ENCODE data around the gene ZNF438. TPM values are rescaled to one million over a fixed set of nuclear protein-coding genes. Genes with fewer than 3 reads are reported as not detected.

Gene ZNF438
- total RNA-seq, 2 donors from 2014 or later, result 1.9 TPM

- no peak overlapping the region for H3K27ac Mint-ChIP-seq
- no peak for ATAC-seq
- H3K36me3 Mint-ChIP-seq, result no peaks in the 10 kb centered on the region
Measured at GRCh38 chr10:30835146-30835545, 196.5 kb downstream of the ZNF438 start.

GRCh38 chr10:30834651-30835050 lies 197.0 kb downstream of the ZNF438 start:
- no peaks in the 10 kb centered on the region for H3K27me3 Mint-ChIP-seq
- no peaks in the 10 kb centered on the region for H3K9me3 Mint-ChIP-seq
- no peaks in the 10 kb centered on the region for H3K36me3 Mint-ChIP-seq
- no peak overlapping the region for H3K4me3 Mint-ChIP-seq
- DNase-seq (ENCODE audit: low spot score) (no peak), ATAC-seq (no peak)
- H3K4me1 Mint-ChIP-seq (ENCODE audit: low read depth in 2 of 2), result no peaks in the 10 kb centered on the region
- no peak overlapping the region for H3K27ac Mint-ChIP-seq

More at GRCh38 chr10:30835146-30835545, 196.5 kb downstream of the ZNF438 start:
- no peaks in the 10 kb centered on the region for H3K9me3 Mint-ChIP-seq
- DNase-seq (ENCODE audit: low spot score), result no peak
- no peak overlapping the region for H3K4me3 Mint-ChIP-seq
- no peaks in the 10 kb centered on the region for H3K4me1 Mint-ChIP-seq (ENCODE audit: low read depth in 2 of 2)
- H3K27me3 Mint-ChIP-seq, result no peaks in the 10 kb centered on the region

- no peaks in the 10 kb centered on the region for H3K27me3 Mint-ChIP-seq
- H3K27ac Mint-ChIP-seq, result no peak overlapping the region
- DNase-seq (ENCODE audit: low spot score) (no peak), ATAC-seq (no peak)
- no peaks in the 10 kb centered on the region for H3K4me1 Mint-ChIP-seq (ENCODE audit: low read depth in 2 of 2)
- no peaks in the 10 kb centered on the region for H3K9me3 Mint-ChIP-seq
- no peak overlapping the region for H3K4me3 Mint-ChIP-seq
- H3K36me3 Mint-ChIP-seq, result no peaks in the 10 kb centered on the region
Measured at GRCh38 chr10:30834153-30834552, 197.5 kb downstream of the ZNF438 start.

- H3K36me3 Mint-ChIP-seq, result no peaks in the 10 kb centered on the region
- no peaks in the 10 kb centered on the region for H3K9me3 Mint-ChIP-seq
- no peak for ATAC-seq
- H3K4me1 Mint-ChIP-seq (ENCODE audit: low read depth in 2 of 2), result no peaks in the 10 kb centered on the region
- H3K27ac Mint-ChIP-seq, result no peak overlapping the region
- H3K4me3 Mint-ChIP-seq, result no peak overlapping the region
- no peaks in the 10 kb centered on the region for H3K27me3 Mint-ChIP-seq
- no peak for DNase-seq (ENCODE audit: low spot score)
Measured at GRCh38 chr10:30833628-30833970, 198.1 kb downstream of the ZNF438 start.

GRCh38 chr10:30832749-30833627 lies 198.7 kb downstream of the ZNF438 start:
- Mint-ChIP-seq H3K27me3 (no peaks in the 10 kb centered on the region), H3K27ac (no peak overlapping the region), H3K4me3 (no peak overlapping the region), H3K36me3 (no peaks in the 10 kb centered on the region), H3K9me3 (no peaks in the 10 kb centered on the region), H3K4me1 (ENCODE audit: low read depth in 2 of 2) (no peaks in the 10 kb centered on the region)
- no peak for ATAC-seq
- no peak for DNase-seq (ENCODE audit: low spot score)

- no peak overlapping the region for H3K27ac Mint-ChIP-seq
- H3K4me1 Mint-ChIP-seq (ENCODE audit: low read depth in 2 of 2), result no peaks in the 10 kb centered on the region
- H3K36me3 Mint-ChIP-seq, result no peaks in the 10 kb centered on the region
- ATAC-seq (no peak), DNase-seq (ENCODE audit: low spot score) (no peak)
- no peaks in the 10 kb centered on the region for H3K9me3 Mint-ChIP-seq
- H3K27me3 Mint-ChIP-seq, result no peaks in the 10 kb centered on the region
- no peak overlapping the region for H3K4me3 Mint-ChIP-seq
Measured at GRCh38 chr10:30832001-30832748, 199.5 kb downstream of the ZNF438 start.

- no peaks in the 10 kb centered on the region for H3K36me3 Mint-ChIP-seq
- DNase-seq (ENCODE audit: low spot score) (no peak), ATAC-seq (no peak)
- H3K9me3 Mint-ChIP-seq, result no peaks in the 10 kb centered on the region
- no peak overlapping the region for H3K4me3 Mint-ChIP-seq
- H3K27me3 Mint-ChIP-seq, result no peaks in the 10 kb centered on the region
- H3K27ac Mint-ChIP-seq, result no peak overlapping the region
- H3K4me1 Mint-ChIP-seq (ENCODE audit: low read depth in 2 of 2), result no peaks in the 10 kb centered on the region
Measured at GRCh38 chr10:30831426-30831825, 200.2 kb downstream of the ZNF438 start.

GRCh38 chr10:30830315-30831230 lies 201.1 kb downstream of the ZNF438 start:
- ATAC-seq (no peak), DNase-seq (ENCODE audit: low spot score) (no peak)
- Mint-ChIP-seq H3K36me3 (no peaks in the 10 kb centered on the region), H3K4me3 (no peak overlapping the region), H3K27ac (no peak overlapping the region), H3K4me1 (ENCODE audit: low read depth in 2 of 2) (no peaks in the 10 kb centered on the region), H3K27me3 (peaks cover 1 to 4% of the 10 kb centered on the region in 2 donors), H3K9me3 (no peaks in the 10 kb centered on the region)

GRCh38 chr10:30829901-30830300 lies 201.8 kb downstream of the ZNF438 start:
- peaks cover 3 to 8% of the 10 kb centered on the region in 2 donors for H3K27me3 Mint-ChIP-seq
- H3K27ac Mint-ChIP-seq, result no peak overlapping the region
- no peaks in the 10 kb centered on the region for H3K9me3 Mint-ChIP-seq
- no peaks in the 10 kb centered on the region for H3K36me3 Mint-ChIP-seq
- no peaks in the 10 kb centered on the region for H3K4me1 Mint-ChIP-seq (ENCODE audit: low read depth in 2 of 2)
- H3K4me3 Mint-ChIP-seq, result no peak overlapping the region
- ATAC-seq (no peak), DNase-seq (ENCODE audit: low spot score) (no peak)

GRCh38 chr10:30828680-30829079 lies 203.0 kb downstream of the ZNF438 start:
- H3K27ac Mint-ChIP-seq, result no peak overlapping the region
- no peak for ATAC-seq
- no peaks in the 10 kb centered on the region for H3K9me3 Mint-ChIP-seq
- no peak overlapping the region for H3K4me3 Mint-ChIP-seq
- no peaks in the 10 kb centered on the region for H3K4me1 Mint-ChIP-seq (ENCODE audit: low read depth in 2 of 2)
- no peak for DNase-seq (ENCODE audit: low spot score)
- H3K36me3 Mint-ChIP-seq, result no peaks in the 10 kb centered on the region
- H3K27me3 Mint-ChIP-seq, result peaks cover 3 to 16% of the 10 kb centered on the region in 2 donors

GRCh38 chr10:30828164-30828563 lies 203.5 kb downstream of the ZNF438 start:
- ATAC-seq (no peak), DNase-seq (ENCODE audit: low spot score) (no peak)
- Mint-ChIP-seq H3K4me3 (no peak overlapping the region), H3K9me3 (no peaks in the 10 kb centered on the region), H3K27ac (no peak overlapping the region), H3K36me3 (no peaks in the 10 kb centered on the region), H3K27me3 (peaks cover 3 to 16% of the 10 kb centered on the region in 2 donors), H3K4me1 (ENCODE audit: low read depth in 2 of 2) (no peaks in the 10 kb centered on the region)

GRCh38 chr10:30827531-30828120 lies 204.0 kb downstream of the ZNF438 start:
- Mint-ChIP-seq H3K4me3 (no peak overlapping the region), H3K4me1 (ENCODE audit: low read depth in 2 of 2) (no peaks in the 10 kb centered on the region), H3K27me3 (peaks cover 3 to 16% of the 10 kb centered on the region in 2 donors), H3K27ac (no peak overlapping the region), H3K9me3 (no peaks in the 10 kb centered on the region), H3K36me3 (no peaks in the 10 kb centered on the region)
- ATAC-seq (no peak), DNase-seq (ENCODE audit: low spot score) (no peak)

- Mint-ChIP-seq H3K27me3 (peaks cover 4 to 16% of the 10 kb centered on the region in 2 donors), H3K9me3 (no peaks in the 10 kb centered on the region), H3K4me3 (no peak overlapping the region), H3K36me3 (no peaks in the 10 kb centered on the region), H3K4me1 (ENCODE audit: low read depth in 2 of 2) (no peaks in the 10 kb centered on the region), H3K27ac (no peak overlapping the region)
- no peak for DNase-seq (ENCODE audit: low spot score)
- ATAC-seq, result no peak
Measured at GRCh38 chr10:30826679-30827078, 205.0 kb downstream of the ZNF438 start.
